Measurements from ENCODE around the gene ANO7.

ANO7 gene

DNA sequence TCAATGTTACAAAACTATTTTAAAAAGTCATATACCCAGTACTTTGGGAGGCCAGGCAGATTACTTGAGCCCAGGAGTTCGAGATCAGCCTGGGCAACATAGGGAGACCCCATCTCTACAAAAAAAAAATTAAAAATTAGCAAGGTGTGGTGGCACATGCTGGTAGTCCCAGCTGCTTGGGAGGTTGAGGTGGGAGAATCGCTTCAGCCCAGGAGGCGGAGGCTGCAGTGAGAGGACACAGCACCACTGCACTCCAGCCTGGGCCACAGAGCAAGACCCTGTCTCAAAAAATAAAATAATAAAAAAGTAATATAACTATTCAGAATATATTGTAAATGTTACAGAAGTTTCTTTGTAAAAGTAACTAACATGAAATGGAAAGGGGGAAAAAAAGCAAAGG, 41.1 kb upstream of the ANO7 start:
- no peak for TF ChIP-seq CTCF (IDR thresholded peaks at IDR 0.05)

- no peak for TF ChIP-seq CTCF (IDR thresholded peaks at IDR 0.05)
Observed at GRCh38 chr2:241148239-241148638, 40.2 kb upstream of the ANO7 start.

DNA sequence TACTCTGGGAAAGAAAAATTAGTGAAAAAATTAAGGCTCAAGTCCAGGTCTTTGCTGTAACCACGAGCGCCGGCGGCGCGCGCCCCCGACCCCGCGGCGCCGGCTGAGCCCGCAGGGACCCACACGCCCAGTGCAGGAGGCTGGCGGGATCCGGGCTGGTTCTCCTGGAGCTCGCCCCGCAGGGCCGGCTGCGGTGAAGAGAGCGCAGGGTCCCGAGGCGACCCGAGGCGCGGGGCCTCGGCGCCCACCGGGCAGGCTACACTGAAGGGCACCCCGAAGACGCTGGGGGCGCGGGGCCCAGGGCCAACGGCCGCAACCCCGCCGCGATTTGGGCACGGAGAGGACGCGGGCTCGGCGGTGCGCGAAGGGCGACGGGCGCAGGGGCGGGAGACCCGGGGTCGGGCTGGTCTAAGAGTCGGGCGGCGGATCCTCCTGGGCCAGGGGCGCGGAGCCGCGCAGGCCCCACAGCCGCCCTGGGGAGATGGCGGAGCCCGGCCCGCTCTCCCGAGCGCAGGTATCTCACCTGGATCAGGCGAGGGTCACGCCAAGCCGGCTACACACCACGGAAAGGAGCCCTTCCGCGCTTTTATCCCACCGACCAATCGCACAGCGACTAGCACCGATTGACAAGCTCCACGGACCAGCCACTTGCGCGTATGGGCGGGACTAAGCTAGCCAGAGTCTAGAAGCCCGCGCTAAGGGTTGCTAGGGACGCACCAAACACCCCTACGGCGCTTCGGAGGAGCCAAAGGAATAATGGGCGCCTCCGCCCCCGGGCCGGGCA, 39.4 kb upstream of the ANO7 start, which contains the start of gene PASK:
PASK (minus strand) TSS at position 582 of the 784 bp plus-strand sequence. CDS start 6,440 bp downstream, outside the sequence.
- TF ChIP-seq CTCF (IDR thresholded peaks at IDR 0.05), result no peak

GRCh38 chr2:241149675-241149924, 38.9 kb upstream of the ANO7 start:
- TF ChIP-seq CTCF (IDR thresholded peaks at IDR 0.05), result no peak

- no peak for TF ChIP-seq CTCF (IDR thresholded peaks at IDR 0.05)
Observed at GRCh38 chr2:241149925-241150659, 38.4 kb upstream of the ANO7 start, which contains the start of gene PPP1R7. PPP1R7 (plus strand) TSS chr2:241150467; CDS start chr2:241150496, 29 bp downstream.

DNA sequence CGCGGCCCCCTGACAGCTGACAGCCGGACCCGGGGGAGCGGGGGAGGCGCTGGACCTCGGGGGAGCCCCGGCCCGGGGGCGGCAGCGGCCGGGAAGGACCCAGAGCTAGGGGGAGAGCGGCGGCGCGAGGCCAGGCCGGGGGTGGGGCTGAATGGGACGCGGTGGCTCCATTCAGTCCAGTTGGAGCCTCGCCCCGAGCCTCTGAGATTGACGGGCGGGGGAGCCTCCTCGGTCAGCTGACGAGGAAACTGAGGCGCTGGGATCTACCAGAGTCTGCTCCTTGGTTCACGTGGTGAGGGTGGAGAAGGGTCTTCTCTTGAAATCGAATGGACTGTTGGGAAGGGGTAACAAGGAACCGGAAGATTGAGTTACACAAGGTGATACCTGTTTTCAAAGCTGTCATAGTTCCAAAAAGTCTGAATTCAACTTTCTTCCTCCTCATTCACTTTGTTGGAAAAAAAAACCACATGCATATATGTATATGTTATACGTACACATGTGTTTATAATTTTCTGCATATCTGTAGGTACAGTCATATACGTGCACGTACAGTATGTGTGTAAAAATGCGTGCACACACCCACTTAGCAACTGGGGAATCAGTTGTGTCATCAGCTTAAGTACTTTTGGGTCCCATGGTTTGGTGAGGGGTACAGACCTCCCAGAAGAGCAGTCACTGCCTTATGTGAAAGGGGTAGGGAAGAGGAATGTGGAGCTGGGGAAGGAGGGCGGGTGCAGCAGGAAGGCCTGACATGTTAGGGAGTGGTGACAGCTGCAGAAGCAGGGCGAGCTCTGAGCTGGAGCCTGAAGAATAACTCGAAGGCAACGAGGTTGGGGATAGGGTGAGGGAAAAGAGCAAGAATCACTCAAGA, 37.6 kb upstream of the ANO7 start:
- no peak for TF ChIP-seq CTCF (IDR thresholded peaks at IDR 0.05)

GRCh38 chr2:241151934-241152660, 36.4 kb upstream of the ANO7 start:
- no peak for TF ChIP-seq CTCF (IDR thresholded peaks at IDR 0.05)

All from LNCAP (cell line).